Activated CD8-positive, alpha-beta memory T cell treated with anti-CD3 and anti-CD28 coated beads, Interleukin-2, amount 10 ng/mL, durations not matched to agents 7 days and 5 days (primary cell): ENCODE data around the gene ANHX. TPM values are rescaled to one million over a fixed set of nuclear protein-coding genes. Genes with fewer than 3 reads are reported as not detected.
"Not testable (repeated sequence)": the region's sequence is repeated elsewhere in the genome, so short reads cannot be mapped to it uniquely, and the experiment has no call there.

Source experiments
- ATAC-seq: fragments of 150-1000 bp; cut with Tn5 transposase; one replicate; pipeline ENCODE4 v1.10.0; 2021; ENCODE audit warnings: moderate library complexity
- CTCF ChIA-PET: fragments of 350-600 bp; sonication (Branson Sonifier 250); formaldehyde crosslinking; loops from one replicate; lab custom pipeline; 2021; ENCODE audit warnings: antibody characterized with exemption; lab: Charles Lee
- DNase-seq: peaks from one replicate; pipeline ENCODE4 v3.0.0-alpha.2; 2020
- H3K27ac Mint-ChIP-seq: one replicate; pipeline ENCODE4 v1.8.0; 2021; ENCODE audit warnings: mild to moderate bottlenecking, mixed read lengths
- H3K27me3 Mint-ChIP-seq: one replicate; pipeline ENCODE4 v1.8.0; 2021; ENCODE audit warnings: mixed read lengths
- H3K36me3 Mint-ChIP-seq: one replicate; pipeline ENCODE4 v1.8.0; 2021; ENCODE audit warnings: mild to moderate bottlenecking, mixed read lengths
- H3K4me1 Mint-ChIP-seq: one replicate; pipeline ENCODE4 v1.8.0; 2021; ENCODE audit warnings: mixed read lengths
- H3K4me3 Mint-ChIP-seq: one replicate; pipeline ENCODE4 v1.8.0; 2021; ENCODE audit warnings: mild to moderate bottlenecking, moderate library complexity, mixed read lengths
- H3K9me3 Mint-ChIP-seq: one replicate; pipeline ENCODE4 v1.8.0; 2022; ENCODE audit warnings: low read depth, mixed read lengths
- total RNA-seq, 2 experiments: library from RNA; stranded (reverse); gene quantifications; one replicate each; pipeline ENCODE4 v1.2.3, GENCODE V29; 2021

ANHX gene
- total RNA-seq, result not detected

DNA sequence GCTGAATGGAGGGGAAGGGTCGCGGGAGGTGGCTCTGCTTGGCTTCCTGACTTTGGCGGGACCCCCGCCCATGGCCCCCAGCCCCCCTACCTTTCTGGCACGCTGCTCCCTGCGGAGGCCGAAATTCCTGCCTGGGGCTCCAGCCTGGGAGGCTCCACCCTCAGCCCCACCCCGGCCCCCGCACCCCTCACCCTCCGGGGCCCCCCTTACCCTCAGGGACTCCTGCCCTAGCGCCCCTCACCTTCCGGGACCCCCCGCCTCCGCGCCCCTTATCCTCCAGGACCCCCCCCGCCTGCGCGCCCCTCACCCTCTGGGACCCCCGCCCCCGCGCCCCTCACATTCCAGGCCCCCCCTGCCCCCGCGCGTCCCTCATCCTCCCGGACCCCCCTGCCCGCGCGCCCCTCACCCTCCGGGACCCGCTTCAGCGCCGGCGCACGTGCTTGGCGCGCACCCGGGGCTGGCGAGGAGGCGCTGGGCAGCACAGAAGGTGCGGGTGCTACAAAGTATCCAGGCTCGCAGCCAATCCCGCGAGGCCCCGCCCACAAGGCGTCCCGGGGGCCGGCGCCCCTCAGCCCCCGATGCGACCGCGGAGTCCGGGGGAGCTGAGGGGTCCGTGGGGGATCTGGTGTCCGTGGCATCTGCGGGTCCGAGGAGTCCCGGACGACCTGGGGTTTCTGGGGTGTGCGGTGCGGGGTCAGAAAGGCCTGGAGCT is at the start of gene ANHX:
Gene ANHX, minus strand, starts transcription at position 477 of the 712 bp plus-strand sequence. CDS start 1,521 bp downstream, outside the sequence.
- Mint-ChIP-seq H3K4me1 (no peaks in the 10 kb centered on the region), H3K27me3 (no peaks in the 10 kb centered on the region), H3K36me3 (peaks cover 8% of the 10 kb centered on the region), H3K4me3 (no peak within 1 kb of the TSS), H3K27ac (no peak within 1 kb of the TSS), H3K9me3 (peaks cover 35% of the 10 kb centered on the region)
- CTCF ChIA-PET, result no interaction called here
- no peak for DNase-seq
- no peak for ATAC-seq

- H3K27me3 Mint-ChIP-seq, H3K4me3 Mint-ChIP-seq, H3K36me3 Mint-ChIP-seq, H3K4me1 Mint-ChIP-seq, H3K27ac Mint-ChIP-seq, H3K9me3 Mint-ChIP-seq, CTCF ChIA-PET, ATAC-seq, DNase-seq: not testable (repeated sequence)
These were observed 29.0 kb upstream of the ANHX start for GRCh38 chr12:133264668-133265067.

DNA sequence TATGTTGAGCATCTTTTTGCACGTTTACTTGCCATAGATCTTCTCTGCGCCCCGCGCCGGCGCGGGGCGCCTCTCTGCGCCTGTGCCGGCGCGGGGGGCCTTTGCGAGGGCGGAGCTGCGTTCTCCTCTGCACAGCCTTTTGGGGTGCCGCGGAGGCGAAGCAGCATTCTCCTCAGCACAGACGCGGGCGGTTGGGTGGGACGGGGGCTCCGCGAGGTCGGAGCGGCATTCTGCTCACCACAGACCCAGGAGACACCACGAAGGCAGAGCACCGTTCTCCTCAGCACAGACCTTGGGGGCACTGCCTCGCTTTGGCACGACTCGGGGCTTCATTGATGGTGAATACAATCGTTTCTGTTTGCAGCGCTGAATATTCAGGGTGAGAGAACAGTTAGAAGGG is 28.5 kb upstream of the ANHX start:
- CTCF ChIA-PET, result no interaction called here
- Mint-ChIP-seq H3K27ac (no peak overlapping the region), H3K36me3 (no peaks in the 10 kb centered on the region), H3K9me3 (no peaks in the 10 kb centered on the region), H3K4me3 (no peak overlapping the region), H3K27me3 (no peaks in the 10 kb centered on the region), H3K4me1 (no peaks in the 10 kb centered on the region)
- ATAC-seq, result no peak
- DNase-seq, result no peak

DNA sequence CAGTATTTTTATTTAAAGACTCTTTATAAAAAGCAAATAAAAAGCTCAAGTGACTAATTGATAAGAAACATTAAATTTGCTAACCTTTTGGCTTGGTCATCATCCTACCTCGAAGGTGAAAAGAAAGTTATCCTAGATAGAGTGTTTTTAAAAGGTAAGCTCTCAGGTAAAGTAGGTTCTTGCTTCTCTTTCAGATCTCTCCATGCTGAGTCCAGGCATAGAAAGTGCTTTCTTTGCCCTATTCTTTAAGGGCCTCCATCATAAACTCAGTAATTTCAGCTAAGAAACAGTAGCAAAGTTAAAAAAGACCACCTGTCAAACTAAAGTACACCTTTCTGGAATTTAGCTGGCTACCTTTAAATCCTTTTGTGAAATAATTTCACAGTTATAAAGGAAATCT is 20.6 kb upstream of the ANHX start:
- peaks cover 14% of the 10 kb centered on the region for H3K9me3 Mint-ChIP-seq
- no peaks in the 10 kb centered on the region for H3K27me3 Mint-ChIP-seq
- H3K4me1 Mint-ChIP-seq, result no peaks in the 10 kb centered on the region
- no peak overlapping the region for H3K27ac Mint-ChIP-seq
- no peak for DNase-seq
- no peaks in the 10 kb centered on the region for H3K36me3 Mint-ChIP-seq
- ATAC-seq, result no peak
- CTCF ChIA-PET, result no interaction called here
- H3K4me3 Mint-ChIP-seq, result no peak overlapping the region

DNA sequence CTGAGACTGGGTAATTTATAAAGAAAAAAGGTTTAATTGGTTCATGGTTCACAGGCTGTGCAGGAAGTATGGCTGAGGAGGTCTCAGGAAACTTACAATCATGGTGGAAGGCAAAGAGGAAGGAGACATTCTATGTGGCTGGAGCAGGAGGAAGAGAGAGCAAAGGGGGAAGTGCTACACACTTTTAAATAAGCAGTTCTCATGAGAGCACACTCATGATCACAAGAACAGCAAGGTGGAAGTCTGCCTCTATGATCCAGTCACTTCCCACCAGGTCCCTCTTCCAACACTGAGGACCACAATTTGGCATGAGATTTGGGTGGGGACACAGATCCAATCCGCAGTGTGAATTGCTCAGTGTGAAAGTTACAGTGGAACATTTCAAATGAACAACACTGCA is 20.2 kb upstream of the ANHX start:
- CTCF ChIA-PET, H3K4me3 Mint-ChIP-seq, H3K27ac Mint-ChIP-seq, ATAC-seq, H3K36me3 Mint-ChIP-seq, H3K4me1 Mint-ChIP-seq, H3K27me3 Mint-ChIP-seq, DNase-seq: not testable (repeated sequence)
- H3K9me3 Mint-ChIP-seq, result peaks cover 17% of the 10 kb centered on the region

- Mint-ChIP-seq H3K9me3 (peaks cover 23% of the 10 kb centered on the region), H3K27ac (no peak overlapping the region), H3K36me3 (no peaks in the 10 kb centered on the region), H3K4me3 (no peak overlapping the region), H3K27me3 (no peaks in the 10 kb centered on the region), H3K4me1 (no peaks in the 10 kb centered on the region)
- CTCF ChIA-PET, result no interaction called here
- DNase-seq (no peak), ATAC-seq (no peak)
These were observed 16.1 kb upstream of the ANHX start for GRCh38 chr12:133251732-133252131.

- Mint-ChIP-seq H3K9me3 (peaks cover 31% of the 10 kb centered on the region), H3K27me3 (no peaks in the 10 kb centered on the region), H3K4me3 (no peak overlapping the region), H3K36me3 (peaks cover 8% of the 10 kb centered on the region), H3K27ac (no peak overlapping the region), H3K4me1 (no peaks in the 10 kb centered on the region)
- CTCF ChIA-PET, result no interaction called here
- DNase-seq (no peak), ATAC-seq (no peak)
These were observed 879 bp upstream of the ANHX start for GRCh38 chr12:133236556-133236955.

DNA sequence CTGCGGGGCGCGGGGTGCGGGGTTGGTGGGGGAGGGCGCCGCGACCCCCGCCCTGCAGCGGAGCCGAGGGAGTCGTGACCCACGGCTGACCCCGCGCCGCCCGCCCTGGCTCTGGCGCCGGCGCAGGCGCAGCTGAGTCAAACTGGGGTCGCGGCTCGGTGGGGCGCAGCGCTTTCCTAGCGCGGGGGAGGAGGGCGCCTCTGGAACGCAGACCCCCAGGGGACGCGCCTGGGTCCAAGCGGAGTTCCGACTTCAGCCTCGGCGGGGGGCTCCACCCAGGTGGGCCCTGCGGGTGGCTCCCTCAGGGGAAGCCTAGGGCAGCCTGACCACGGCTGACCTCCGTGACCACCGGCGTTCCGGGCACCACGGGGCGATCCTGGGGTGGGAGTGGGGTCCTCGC is 467 bp upstream of the ANHX start:
- Mint-ChIP-seq H3K4me3 (no peak overlapping the region), H3K27me3 (no peaks in the 10 kb centered on the region), H3K36me3 (peaks cover 8% of the 10 kb centered on the region), H3K4me1 (no peaks in the 10 kb centered on the region), H3K9me3 (peaks cover 30% of the 10 kb centered on the region), H3K27ac (no peak overlapping the region)
- ATAC-seq (no peak), DNase-seq (no peak)
- CTCF ChIA-PET, result no interaction called here

GRCh38 chr12:133234971-133235370 is 706 bp downstream of the ANHX start:
- no peak for DNase-seq
- Mint-ChIP-seq H3K9me3 (peaks cover 39% of the 10 kb centered on the region), H3K4me3 (no peak overlapping the region), H3K4me1 (no peaks in the 10 kb centered on the region), H3K36me3 (peaks cover 8% of the 10 kb centered on the region), H3K27me3 (no peaks in the 10 kb centered on the region), H3K27ac (no peak overlapping the region)
- CTCF ChIA-PET, result no interaction called here
- no peak for ATAC-seq

DNA sequence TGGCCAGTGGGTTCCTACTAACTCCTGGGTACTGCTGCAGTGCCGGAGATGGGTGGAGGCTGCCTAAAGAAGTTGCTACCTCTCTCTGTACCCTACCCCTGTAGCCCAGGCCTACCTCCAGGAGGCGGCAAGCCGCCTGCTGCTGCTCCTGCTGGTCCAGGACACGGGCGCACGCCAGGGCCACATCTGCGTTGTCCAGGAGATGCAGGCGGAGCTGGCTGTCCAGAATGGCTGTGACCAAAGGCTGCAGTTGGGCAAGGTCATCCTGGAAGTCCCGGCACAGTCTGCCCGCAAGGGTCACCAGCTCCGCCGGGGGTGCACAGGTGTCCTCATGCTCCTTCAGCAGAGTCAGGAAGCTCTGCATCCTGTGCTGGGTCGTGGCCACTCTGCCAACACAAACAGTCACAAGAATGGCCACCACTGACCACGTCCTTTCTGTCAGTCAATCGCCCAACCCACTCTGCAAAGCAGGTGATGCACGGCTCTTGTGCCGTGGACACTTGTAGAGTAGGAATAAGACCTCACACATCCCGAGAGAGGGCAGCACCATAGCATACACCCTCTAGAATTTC is 1.6 kb downstream of the ANHX start:
- DNase-seq, result no peak
- no peak overlapping the region for H3K27ac Mint-ChIP-seq
- CTCF ChIA-PET, result no interaction called here

GRCh38 chr12:133233006-133233405 is 2.7 kb downstream of the ANHX start:
- ATAC-seq (no peak), DNase-seq (no peak)
- H3K4me3 Mint-ChIP-seq, result no peak overlapping the region
- H3K27me3 Mint-ChIP-seq, result no peaks in the 10 kb centered on the region
- H3K27ac Mint-ChIP-seq, result no peak overlapping the region
- no peaks in the 10 kb centered on the region for H3K4me1 Mint-ChIP-seq
- CTCF ChIA-PET, result no interaction called here
- peaks cover 44% of the 10 kb centered on the region for H3K9me3 Mint-ChIP-seq
- peaks cover 7% of the 10 kb centered on the region for H3K36me3 Mint-ChIP-seq

More for the DNA sequence above, 1.6 kb downstream of the ANHX start:
- peaks cover 5% of the 10 kb centered on the region for H3K36me3 Mint-ChIP-seq
- no peak overlapping the region for H3K4me3 Mint-ChIP-seq
- H3K4me1 Mint-ChIP-seq, result no peaks in the 10 kb centered on the region
- no peak for ATAC-seq
- H3K27me3 Mint-ChIP-seq, result no peaks in the 10 kb centered on the region
- H3K9me3 Mint-ChIP-seq, result peaks cover 37% of the 10 kb centered on the region

DNA sequence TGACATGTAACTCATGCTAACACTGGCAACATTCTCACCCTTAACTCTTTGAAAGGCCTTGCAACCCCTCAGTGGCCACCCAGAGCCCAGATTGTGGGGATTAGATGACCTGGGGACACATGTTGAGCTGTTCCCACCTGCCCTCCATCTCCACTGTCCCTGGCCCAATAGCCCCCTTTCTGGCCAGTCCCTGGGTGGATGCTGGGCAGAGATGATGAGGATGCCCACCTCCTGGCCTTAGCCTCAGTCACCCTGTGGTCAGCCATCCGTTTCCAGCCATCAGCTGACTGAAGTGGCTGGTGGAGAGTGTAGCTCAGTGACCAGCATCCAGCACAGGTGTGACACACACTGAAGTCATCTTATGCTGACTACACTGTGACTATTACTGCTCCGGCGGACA is 4.7 kb downstream of the ANHX start:
- CTCF ChIA-PET, result no interaction called here
- H3K36me3 Mint-ChIP-seq, result peaks cover 3% of the 10 kb centered on the region
- H3K27ac Mint-ChIP-seq, result no peak overlapping the region
- no peaks in the 10 kb centered on the region for H3K4me1 Mint-ChIP-seq
- H3K9me3 Mint-ChIP-seq, result peaks cover 36% of the 10 kb centered on the region
- H3K27me3 Mint-ChIP-seq, result no peaks in the 10 kb centered on the region
- no peak for DNase-seq
- no peak for ATAC-seq
- H3K4me3 Mint-ChIP-seq, result no peak overlapping the region

- Mint-ChIP-seq H3K36me3 (peaks cover 4% of the 10 kb centered on the region), H3K4me1 (no peaks in the 10 kb centered on the region), H3K9me3 (peaks cover 34% of the 10 kb centered on the region), H3K27ac (no peak overlapping the region), H3K4me3 (no peak overlapping the region), H3K27me3 (no peaks in the 10 kb centered on the region)
- DNase-seq (no peak), ATAC-seq (no peak)
- CTCF ChIA-PET, result no interaction called here
These were observed 8.3 kb downstream of the ANHX start for GRCh38 chr12:133227281-133227852.

GRCh38 chr12:133226690-133227089 is 9.0 kb downstream of the ANHX start:
- H3K27me3 Mint-ChIP-seq, result no peaks in the 10 kb centered on the region
- peaks cover 39% of the 10 kb centered on the region for H3K9me3 Mint-ChIP-seq
- no peaks in the 10 kb centered on the region for H3K4me1 Mint-ChIP-seq
- peaks cover 4% of the 10 kb centered on the region for H3K36me3 Mint-ChIP-seq
- DNase-seq (no peak), ATAC-seq (no peak)
- CTCF ChIA-PET, result no interaction called here
- H3K4me3 Mint-ChIP-seq, result no peak overlapping the region
- no peak overlapping the region for H3K27ac Mint-ChIP-seq
